WTC11 (cell line): Measurements from ENCODE around the gene BBS1. TPM values are rescaled to one million over a fixed set of nuclear protein-coding genes. Genes with fewer than 3 reads are reported as not detected.

Experiments used
- ATAC-seq: fragments of 200-7000 bp; cut with Tn5 transposase; 2 replicates; pipeline ENCODE4 v1.10.0; 2021; ENCODE audit warnings: mild to moderate bottlenecking, moderate library complexity
- CTCF ChIA-PET: fragments of 300-600 bp; sonication (Branson Sonifier 250); formaldehyde crosslinking; loops from one replicate; lab custom pipeline; 2021; ENCODE audit warnings: antibody characterized with exemption; lab: Charles Lee
- POLR2A ChIA-PET: fragments of 350-600 bp; sonication (Branson Sonifier 250); formaldehyde crosslinking; loops from one replicate; lab custom pipeline; 2021; ENCODE audit warnings: antibody characterized with exemption; lab: Charles Lee
- DNase-seq: peaks from one replicate; pipeline ENCODE4 v3.0.0; 2021; ENCODE audit warnings: low spot score
- H3K27ac Mint-ChIP-seq: 2 replicates; pipeline ENCODE4 v1.8.0; 2021; ENCODE audit warnings: mixed read lengths
- H3K27me3 Mint-ChIP-seq: 2 replicates; pipeline ENCODE4 v1.8.0; 2021; ENCODE audit warnings: low read depth, mild to moderate bottlenecking, moderate library complexity, mixed read lengths
- H3K36me3 Mint-ChIP-seq: 2 replicates; pipeline ENCODE4 v1.8.0; 2021; ENCODE audit warnings: mixed read lengths
- H3K4me1 Mint-ChIP-seq: 2 replicates; pipeline ENCODE4 v1.8.0; 2022; ENCODE audit warnings: mixed read lengths
- H3K4me3 Mint-ChIP-seq: 2 replicates; pipeline ENCODE4 v1.8.0; 2021; ENCODE audit warnings: mild to moderate bottlenecking, moderate library complexity, mixed read lengths
- H3K9me3 Mint-ChIP-seq: 2 replicates; pipeline ENCODE4 v1.8.0; 2021; ENCODE audit warnings: mixed read lengths
- AFF4 ChIP-seq: sonication (generic); formaldehyde crosslinking; IDR thresholded peaks from 2 replicates; pipeline ENCODE4 v1.8.1; 2023; ENCODE audit warnings: mild to moderate bottlenecking, missing genetic modification reagents, borderline replicate concordance
- AR ChIP-seq: fragments of 250-450 bp; sonication (Bioruptor Pico); IDR thresholded peaks from 2 replicates; pipeline ENCODE4 v1.9.0; 2021; ENCODE audit warnings: mild to moderate bottlenecking
- ATF1 ChIP-seq: sonication (generic); formaldehyde crosslinking; IDR thresholded peaks from 2 replicates; pipeline ENCODE4 v1.8.1; 2023; ENCODE audit warnings: mild to moderate bottlenecking, moderate library complexity, missing genetic modification reagents
- CREB1 ChIP-seq: sonication (generic); formaldehyde crosslinking; IDR thresholded peaks from 2 replicates; pipeline ENCODE4 v1.8.0; 2023; ENCODE audit warnings: mild to moderate bottlenecking, missing genetic modification reagents
- ESRRA ChIP-seq: sonication (generic); formaldehyde crosslinking; IDR thresholded peaks from 2 replicates; pipeline ENCODE4 v1.8.1; 2022; ENCODE audit warnings: mild to moderate bottlenecking, missing genetic modification reagents, borderline replicate concordance
- HMGA2 ChIP-seq: fragments of 250-450 bp; sonication (Bioruptor Pico); IDR thresholded peaks from 2 replicates; pipeline ENCODE4 v1.4.0; 2021; ENCODE audit warnings: mild to moderate bottlenecking, moderate library complexity
- IRF2 ChIP-seq: sonication (generic); formaldehyde crosslinking; IDR thresholded peaks from 2 replicates; pipeline ENCODE4 v1.8.0; 2022; ENCODE audit warnings: low read depth, missing genetic modification reagents, borderline replicate concordance
- MAX ChIP-seq: sonication (generic); formaldehyde crosslinking; IDR thresholded peaks from 2 replicates; pipeline ENCODE4 v1.8.0; 2022; ENCODE audit warnings: mild to moderate bottlenecking, missing genetic modification reagents
- MYBL2 ChIP-seq: sonication (generic); formaldehyde crosslinking; IDR thresholded peaks from 2 replicates; pipeline ENCODE4 v1.8.1; 2023; ENCODE audit warnings: mild to moderate bottlenecking, moderate library complexity, missing genetic modification reagents
- NFATC4 ChIP-seq: fragments of 250-450 bp; sonication (Bioruptor Pico); IDR thresholded peaks from 2 replicates; pipeline ENCODE4 v1.9.0; 2021; ENCODE audit warnings: mild to moderate bottlenecking
- NFE2L1 ChIP-seq: sonication (generic); formaldehyde crosslinking; IDR thresholded peaks from 2 replicates; pipeline ENCODE4 v1.8.1; 2023; ENCODE audit warnings: missing genetic modification reagents
- NR2C2 ChIP-seq: sonication (generic); formaldehyde crosslinking; IDR thresholded peaks from 2 replicates; pipeline ENCODE4 v1.8.0; 2022; ENCODE audit warnings: mild to moderate bottlenecking, missing genetic modification reagents
- NR3C1 ChIP-seq: sonication (generic); formaldehyde crosslinking; conservative IDR thresholded peaks from 2 replicates; pipeline ENCODE4 v1.8.1; 2023; ENCODE audit warnings: low read depth, mild to moderate bottlenecking, missing genetic modification reagents
- OVOL2 ChIP-seq: fragments of 250-450 bp; sonication (Bioruptor Pico); IDR thresholded peaks from 2 replicates; pipeline ENCODE4 v1.9.0; 2021; ENCODE audit warnings: mild to moderate bottlenecking, borderline replicate concordance
- ZNF121 ChIP-seq: sonication (generic); formaldehyde crosslinking; IDR thresholded peaks from 2 replicates; pipeline ENCODE4 v1.8.0; 2023; ENCODE audit warnings: missing genetic modification reagents
- ZNF281 ChIP-seq: sonication (generic); formaldehyde crosslinking; IDR thresholded peaks from 2 replicates; pipeline ENCODE4 v1.8.0; 2023; ENCODE audit warnings: mild to moderate bottlenecking, missing genetic modification reagents
- ZNF396 ChIP-seq: fragments of 250-450 bp; sonication (Bioruptor Pico); IDR thresholded peaks from 2 replicates; pipeline ENCODE4 v1.8.0; 2021; ENCODE audit warnings: mild to moderate bottlenecking, moderate library complexity, borderline replicate concordance
- ZNF423 ChIP-seq: fragments of 250-450 bp; sonication (Bioruptor Pico); IDR thresholded peaks from 2 replicates; pipeline ENCODE4 v2.1.2; 2022; ENCODE audit warnings: mild to moderate bottlenecking, moderate library complexity
- ZSCAN18 ChIP-seq: fragments of 250-450 bp; sonication (Bioruptor Pico); IDR thresholded peaks from 2 replicates; pipeline ENCODE4 v2.1.2; 2022; ENCODE audit warnings: mild to moderate bottlenecking, moderate library complexity
- total RNA-seq: library from RNA; stranded (reverse); gene quantifications from 3 replicates; pipeline ENCODE4 v1.2.3, GENCODE V29; 2021

The BBS1 gene
- total RNA-seq, 1 experiment from 2014 or later: 26.8 TPM

- TF ChIP-seq ESRRA (no peak), ZNF281 (CRISPR knock-in tag) (no peak), ZSCAN18 (no peak)
These were observed 51.8 kb downstream of the BBS1 start (continued) for GRCh38 chr11:66562275-66562674.

- no peak overlapping the region for H3K27ac Mint-ChIP-seq
- TF ChIP-seq OVOL2 (CRISPR knock-in tag): no peak
- TF ChIP-seq MYBL2 (CRISPR knock-in tag): no peak
- no peak for TF ChIP-seq ZNF121 (CRISPR knock-in tag)
- TF ChIP-seq ZNF396 (CRISPR knock-in tag): no peak
- TF ChIP-seq NFATC4: no peak
- TF ChIP-seq MAX: no peak
- TF ChIP-seq IRF2 (CRISPR knock-in tag): no peak
- no peak for TF ChIP-seq NR3C1 (CRISPR knock-in tag)
- TF ChIP-seq ATF1 (CRISPR knock-in tag): no peak
- TF ChIP-seq ZNF423 (CRISPR knock-in tag): no peak
- TF ChIP-seq ESRRA: no peak
- TF ChIP-seq CREB1 (CRISPR knock-in tag): no peak
- no peak overlapping the region for H3K4me3 Mint-ChIP-seq
- DNase-seq: no peak
- peaks cover 16% of the 10 kb centered on the region for H3K27me3 Mint-ChIP-seq
- no peaks in the 10 kb centered on the region for H3K9me3 Mint-ChIP-seq
- CTCF ChIA-PET: interaction anchor here (1.1 to 1.8 kb wide), 4 partner anchors 29 to 115 kb away, joined by 3 to 5 read pairs (median 4); partner anchors contain the start of genes CCDC87 and RBM4B
- peaks cover 15% of the 10 kb centered on the region for H3K36me3 Mint-ChIP-seq
- ATAC-seq: no peak
- POLR2A ChIA-PET: interaction anchor here (1.9 kb wide), 1 partner anchor 16 kb away, joined by 6 read pairs; the partner anchor contains the start of gene ACTN3
- no peaks in the 10 kb centered on the region for H3K4me1 Mint-ChIP-seq
These were observed 52.6 kb downstream of the BBS1 start for GRCh38 chr11:66562907-66563583.

GRCh38 chr11:66563832-66564231 lies 53.4 kb downstream of the BBS1 start:
- DNase-seq (no peak), ATAC-seq (no peak)
- Mint-ChIP-seq H3K4me1 (peaks cover under 1% of the 10 kb centered on the region; the same call in 1 of the 2 replicates), H3K36me3 (peaks cover 14% of the 10 kb centered on the region), H3K27ac (no peak overlapping the region), H3K4me3 (no peak overlapping the region), H3K27me3 (peaks cover 17% of the 10 kb centered on the region), H3K9me3 (no peaks in the 10 kb centered on the region)
- ChIA-PET CTCF (interaction anchor here (1.1 to 1.8 kb wide), 2 partner anchors 69 to 73 kb away, joined by 3 to 5 read pairs; no protein-coding TSS in a partner anchor), POLR2A (interaction anchor here (1.9 kb wide), 1 partner anchor 17 kb away, joined by 6 read pairs; the partner anchor contains the start of gene ACTN3)
- no peak for TF ChIP-seq HMGA2 (CRISPR knock-in tag)
- TF ChIP-seq ZNF121 (CRISPR knock-in tag): no peak

GRCh38 chr11:66564538-66564937 lies 54.1 kb downstream of the BBS1 start:
- peaks cover 14% of the 10 kb centered on the region for H3K36me3 Mint-ChIP-seq
- peaks cover 15% of the 10 kb centered on the region for H3K27me3 Mint-ChIP-seq
- no peak for DNase-seq
- no peak overlapping the region for H3K4me3 Mint-ChIP-seq
- ChIA-PET CTCF (no interaction called here), POLR2A (no interaction called here)
- no peaks in the 10 kb centered on the region for H3K9me3 Mint-ChIP-seq
- H3K27ac Mint-ChIP-seq: no peak overlapping the region
- H3K4me1 Mint-ChIP-seq: peaks cover 5% of the 10 kb centered on the region
- ATAC-seq: no peak
- TF ChIP-seq ZNF423 (CRISPR knock-in tag) (no peak), NR2C2 (no peak), NFE2L1 (CRISPR knock-in tag) (no peak), AR (CRISPR knock-in tag) (no peak), AFF4 (no peak)
